HL-60/S4 treated with retinoic acid at 250 ng/mL for 4 days and 3 days (cell line): ENCODE results near the gene ANKRD12.

ENCODE experiments used
- in situ Hi-C: fragments of 300-500 bp; cut with MboI; formaldehyde crosslinking; loops from 2 replicates; pipeline ENCODE4 v1.7.0; 2022; ENCODE audit warnings: low sequenced_read_pairs

Gene ANKRD12

DNA sequence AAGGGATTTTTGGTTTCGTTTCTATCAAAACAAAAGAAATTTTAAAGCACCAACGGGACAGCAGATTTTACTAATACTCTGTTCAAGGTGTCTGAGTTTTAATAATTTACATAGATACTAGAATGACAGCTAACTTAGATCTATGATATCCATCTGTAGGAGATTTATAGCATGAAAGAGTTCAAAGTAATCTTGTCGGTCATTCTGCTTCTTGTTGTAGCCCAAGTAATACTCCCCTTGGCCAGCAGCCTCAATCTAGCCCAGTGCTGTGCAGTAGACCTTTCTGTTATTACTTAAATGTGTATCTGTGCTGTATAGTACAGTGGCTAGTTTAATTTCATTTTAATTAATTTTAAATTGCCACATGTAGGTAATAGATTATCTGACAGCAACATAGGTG, 44.7 kb downstream of the ANKRD12 start:
- in situ Hi-C loops = no loop called here

DNA sequence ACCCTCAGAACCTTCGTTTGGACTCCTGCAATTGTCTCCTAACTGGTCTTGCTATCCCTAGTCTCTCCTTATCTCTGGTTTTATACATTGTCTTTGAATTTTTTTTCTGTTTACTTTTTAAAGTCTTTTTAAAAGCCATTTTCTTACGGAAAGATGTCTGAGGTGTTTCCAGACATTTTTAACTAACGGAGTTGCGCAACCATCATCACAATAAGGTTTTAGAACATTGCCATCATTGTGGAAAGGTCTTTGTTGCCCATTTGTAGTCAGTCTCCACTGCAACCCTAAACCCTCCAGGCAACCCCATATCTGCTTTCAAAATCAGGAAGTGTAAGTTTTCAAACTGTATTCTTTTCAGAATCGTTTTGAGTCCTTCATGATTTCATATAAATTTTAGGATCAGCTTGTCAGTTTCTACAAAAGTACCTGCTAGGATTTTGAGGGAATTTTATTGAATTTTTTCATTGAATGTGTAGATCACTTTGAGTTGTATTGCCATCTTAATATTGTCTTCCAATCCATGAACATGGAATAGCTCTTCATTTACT, 46.3 kb downstream of the ANKRD12 start:
- in situ Hi-C loops = no loop called here

DNA sequence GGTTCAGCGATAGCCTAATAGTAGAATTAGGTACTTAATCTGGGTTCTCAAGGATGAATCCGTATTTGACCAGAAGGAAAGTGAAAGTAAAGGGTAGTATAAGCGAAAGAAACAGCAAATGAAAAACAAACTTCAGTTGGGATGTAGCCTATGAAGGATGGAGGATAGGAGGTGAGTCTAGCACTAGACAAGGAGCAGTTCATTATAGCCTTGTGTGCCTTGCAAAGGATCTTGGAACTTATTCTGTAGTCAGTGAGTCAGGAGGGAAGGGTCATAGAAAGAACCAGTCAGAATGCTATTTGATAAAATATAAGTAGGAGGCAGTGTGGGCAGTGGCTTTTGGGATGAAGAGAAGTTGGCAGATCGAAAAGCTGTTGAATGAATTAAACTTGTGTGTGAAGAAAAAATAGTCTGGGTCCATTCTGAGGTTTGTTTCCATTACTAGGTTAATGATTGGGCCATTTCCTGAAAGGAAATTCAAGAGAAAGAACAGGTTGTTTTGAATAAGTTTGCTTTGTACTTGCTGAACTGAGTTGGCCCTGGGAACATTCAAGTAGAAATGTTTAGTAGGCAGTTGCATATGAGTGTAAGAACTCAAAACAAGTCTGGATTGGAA, 48.5 kb downstream of the ANKRD12 start:
- in situ Hi-C loops = no loop called here

DNA sequence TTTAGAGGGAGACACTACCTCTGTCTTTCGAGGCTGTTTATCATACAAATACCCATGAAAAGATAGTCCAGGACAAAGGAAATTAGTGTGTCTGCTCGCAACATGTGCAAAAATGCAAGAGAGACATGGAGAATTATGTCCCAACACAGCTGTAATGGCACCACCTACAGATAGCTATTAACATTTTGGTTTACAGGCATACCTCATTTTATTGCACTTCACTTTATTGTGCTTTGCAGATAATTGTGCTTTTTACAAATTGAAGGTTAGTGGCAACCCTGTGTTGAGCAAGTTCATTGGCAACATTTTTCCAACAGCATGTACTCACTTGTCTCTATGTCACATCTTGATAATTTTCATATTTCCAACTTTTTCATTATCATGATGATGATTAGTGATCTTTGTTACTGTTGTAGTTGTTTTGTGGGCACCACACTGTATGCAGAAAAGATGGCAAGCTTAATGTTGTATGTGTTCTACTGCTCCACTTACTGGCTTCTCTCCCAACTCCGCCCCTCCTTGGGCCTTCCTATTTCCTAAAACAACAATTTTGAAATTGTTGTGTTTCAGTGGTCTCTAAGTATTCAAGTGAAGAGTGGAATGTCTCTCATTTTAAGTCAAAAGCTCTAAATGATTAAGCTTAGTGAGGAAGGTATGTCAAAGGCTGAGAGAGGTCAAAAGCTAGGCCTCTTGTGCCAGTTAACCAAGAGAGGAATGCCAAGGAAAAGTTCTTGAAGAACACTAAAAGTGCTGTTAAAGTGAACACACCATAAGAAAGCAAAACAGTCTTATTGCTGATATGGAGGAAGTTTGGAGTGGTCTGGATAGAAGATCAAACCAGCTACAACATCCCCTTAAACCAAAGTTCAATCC, 52.0 kb downstream of the ANKRD12 start:
- in situ Hi-C loops = no loop called here

DNA sequence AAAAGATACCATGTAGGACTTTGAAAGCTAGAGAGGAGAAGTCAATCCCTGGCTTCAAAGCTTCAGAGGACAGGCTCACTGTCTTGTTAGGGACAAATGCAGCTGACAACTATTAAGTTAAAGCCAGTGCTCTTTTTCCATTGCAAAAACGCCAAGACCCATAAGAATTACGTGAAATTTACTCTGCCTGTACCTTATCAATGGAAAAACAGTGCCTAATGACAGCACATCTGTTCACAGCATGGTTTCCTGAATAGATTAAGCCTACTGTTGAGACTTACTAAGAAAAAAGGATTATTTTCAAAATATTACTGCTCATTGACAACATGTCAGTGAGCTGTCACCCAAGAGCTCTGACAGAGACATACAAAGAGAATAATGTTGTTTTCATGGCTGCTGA, 52.9 kb downstream of the ANKRD12 start:
- in situ Hi-C loops = no loop called here

DNA sequence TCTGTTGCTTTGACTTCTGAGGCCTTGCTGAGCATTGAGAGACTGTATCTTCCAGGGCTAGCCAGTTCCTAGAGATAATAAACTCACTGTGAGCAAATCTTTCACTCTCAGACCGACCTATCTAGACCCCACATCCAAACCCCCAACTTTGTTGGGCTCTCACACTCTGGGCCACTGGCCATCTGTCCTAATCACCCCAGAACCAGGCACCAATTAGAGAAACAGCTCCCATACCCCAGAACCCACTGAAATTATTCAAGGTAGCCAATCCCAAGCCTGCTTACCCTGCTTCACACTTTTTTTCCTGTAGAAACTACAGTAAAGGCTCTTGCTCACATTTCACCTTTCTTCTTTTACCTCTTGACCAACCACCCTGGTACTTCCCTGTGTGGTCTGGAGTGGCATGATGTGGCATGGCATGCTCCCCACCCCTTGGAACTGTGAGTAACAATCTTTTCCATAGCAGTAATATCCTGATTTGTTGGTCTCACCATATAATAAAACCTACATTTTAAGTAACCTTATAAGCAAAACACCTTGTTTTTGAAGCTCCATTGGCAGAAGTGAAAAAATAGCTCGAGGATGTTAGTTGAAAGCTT, 55.2 kb downstream of the ANKRD12 start:
- in situ Hi-C loops = no loop called here

DNA sequence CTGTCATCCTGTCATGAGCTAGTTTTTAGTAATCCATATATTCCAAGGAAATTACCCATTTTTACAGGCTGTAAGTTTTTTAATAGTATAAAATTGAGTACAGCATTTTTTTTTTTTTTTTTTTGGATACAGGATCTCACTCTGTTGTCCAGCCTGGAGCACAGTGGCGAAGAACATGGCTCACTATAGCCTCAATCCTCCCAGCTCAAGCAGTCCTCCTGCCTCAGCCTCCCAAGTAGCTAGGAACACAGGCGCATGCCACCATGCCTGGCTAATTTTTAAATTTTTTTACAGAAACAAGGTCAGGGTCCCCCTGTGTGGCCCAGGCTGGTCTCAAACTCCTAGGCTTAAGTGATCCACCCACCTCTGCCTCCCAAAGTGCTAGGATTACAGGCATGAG, 56.5 kb downstream of the ANKRD12 start:
- in situ Hi-C loops = no loop called here

DNA sequence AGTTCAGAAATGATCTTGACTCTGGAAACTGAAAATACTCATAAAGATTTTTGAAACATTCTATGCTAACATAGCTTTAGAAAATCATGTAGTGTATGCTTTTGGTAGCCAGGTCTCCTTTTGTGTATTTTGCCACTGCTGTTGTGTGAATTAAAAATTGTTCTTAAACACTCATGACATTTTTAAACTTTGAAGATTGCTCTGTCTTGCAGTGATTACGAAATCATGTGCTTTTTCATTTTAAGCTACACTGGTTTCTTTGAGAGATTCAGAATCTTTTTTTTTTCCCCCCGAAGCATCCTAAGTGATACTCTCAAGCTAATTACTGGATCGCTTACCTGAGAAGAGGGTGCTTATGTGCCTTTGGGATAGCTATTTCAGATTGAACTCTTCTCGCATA, 60.0 kb downstream of the ANKRD12 start:
- in situ Hi-C loops = no loop called here

DNA sequence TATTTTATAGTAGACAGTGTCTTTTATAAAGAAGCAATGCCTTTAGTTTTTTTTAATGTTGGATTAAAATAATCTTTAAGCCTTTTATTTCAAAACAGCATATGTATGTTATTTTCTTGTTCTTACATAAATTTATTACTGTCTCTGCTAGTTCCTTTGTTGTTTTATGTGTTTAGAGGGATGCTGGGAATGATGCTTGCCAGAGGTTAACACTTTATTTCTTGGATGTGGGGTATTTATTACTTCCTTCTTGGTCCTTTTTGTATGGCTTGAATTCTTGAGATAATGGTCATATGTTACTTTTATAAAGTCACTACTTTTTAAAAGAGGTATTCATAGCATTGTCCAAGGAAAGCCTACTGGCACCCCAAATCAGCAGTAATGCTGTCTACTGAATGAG, 63.1 kb downstream of the ANKRD12 start:
- in situ Hi-C loops = no loop called here

DNA sequence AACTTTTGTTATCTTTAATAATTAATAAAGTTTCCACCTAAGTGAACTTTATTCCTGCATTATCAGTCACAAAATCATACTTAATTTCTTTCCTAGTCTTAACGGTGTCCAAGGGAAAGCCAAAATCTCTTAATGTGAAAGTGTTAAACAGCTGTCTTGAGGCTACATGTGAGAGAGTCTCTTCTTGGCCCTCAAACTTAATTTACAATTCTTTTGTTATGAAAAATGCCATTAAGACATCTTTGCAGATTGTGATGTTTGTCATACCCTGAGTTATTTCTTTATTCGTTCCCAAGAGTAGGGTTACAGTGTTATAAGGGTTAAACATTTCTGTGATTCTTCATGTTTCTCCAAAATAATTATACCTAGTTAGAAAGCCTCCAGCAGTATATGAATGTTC, 64.6 kb downstream of the ANKRD12 start:
- in situ Hi-C loops = no loop called here

DNA sequence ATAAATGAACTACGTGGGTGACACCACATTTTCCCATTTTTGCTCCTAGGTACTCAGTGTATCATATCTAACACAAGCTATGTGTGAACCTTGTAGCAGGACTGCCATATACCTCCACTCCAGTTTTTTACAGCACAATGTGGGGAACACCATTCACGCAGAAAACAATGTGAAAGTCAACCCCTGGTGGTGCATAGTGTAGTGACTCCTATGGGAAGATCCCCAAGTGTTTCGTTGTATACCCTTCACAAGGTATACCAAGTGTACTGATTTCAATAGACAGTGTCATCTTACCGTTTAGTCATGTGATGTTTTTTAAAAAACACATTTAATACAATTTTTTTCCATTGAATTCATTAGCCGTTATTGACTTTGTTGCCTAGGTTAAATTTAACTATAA, 68.1 kb downstream of the ANKRD12 start:
- in situ Hi-C loops = no loop called here

DNA sequence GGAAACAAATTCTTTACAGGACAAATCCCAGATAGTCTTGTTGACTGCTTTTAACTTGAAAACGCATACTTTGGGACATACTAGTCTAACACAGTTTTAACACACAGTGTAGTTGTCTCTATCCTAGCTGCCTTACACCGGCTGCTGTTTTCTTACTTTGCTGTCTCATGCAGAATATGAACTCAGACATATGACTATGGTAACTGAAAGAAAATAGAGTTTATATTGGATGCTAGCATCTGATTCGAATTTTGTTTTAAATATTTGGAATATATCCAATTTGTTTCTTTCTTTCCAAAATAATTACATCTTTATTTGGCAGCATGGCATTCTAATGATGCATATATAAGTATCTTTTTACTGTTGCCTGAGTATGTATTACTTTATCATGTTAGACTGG, 69.8 kb downstream of the ANKRD12 start:
- in situ Hi-C loops = no loop called here

DNA sequence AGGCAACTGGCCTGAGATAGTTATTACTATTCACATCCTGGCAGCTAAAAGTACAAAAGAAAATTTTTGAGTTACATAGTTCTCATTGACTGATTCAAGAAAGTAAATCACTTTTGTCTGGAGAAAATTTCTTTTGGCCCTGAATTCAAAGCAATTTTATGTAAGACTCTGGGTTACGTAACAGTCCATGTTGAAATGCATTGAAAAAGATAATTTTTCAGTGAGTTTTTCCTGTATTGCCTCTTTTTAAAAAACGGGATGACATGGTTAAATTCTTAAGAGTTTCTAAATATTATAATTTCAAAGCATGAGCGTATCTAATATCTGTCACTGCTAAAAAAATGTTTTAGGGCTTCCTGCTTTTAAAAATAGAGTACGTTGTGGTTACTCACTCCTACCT, 72.7 kb downstream of the ANKRD12 start:
- in situ Hi-C loops = no loop called here

DNA sequence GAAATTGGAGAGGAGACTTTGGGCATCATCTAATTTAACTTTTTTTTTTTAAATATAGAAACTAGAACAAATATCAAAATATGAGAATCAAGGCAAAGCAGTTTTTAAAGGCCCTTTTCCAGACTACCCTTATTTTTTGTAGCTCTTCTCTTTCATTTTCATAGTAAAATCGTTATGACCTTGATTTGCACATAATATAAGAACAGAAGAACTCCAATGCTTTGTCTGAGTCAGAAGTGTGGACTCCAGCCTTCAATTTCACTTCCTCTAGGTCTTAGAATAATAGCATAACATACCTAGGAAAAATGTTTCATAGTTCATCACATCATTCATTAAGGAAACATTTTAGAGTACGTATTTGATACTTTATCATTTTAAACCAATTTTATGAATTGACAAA, 74.4 kb downstream of the ANKRD12 start:
- in situ Hi-C loops = no loop called here

DNA sequence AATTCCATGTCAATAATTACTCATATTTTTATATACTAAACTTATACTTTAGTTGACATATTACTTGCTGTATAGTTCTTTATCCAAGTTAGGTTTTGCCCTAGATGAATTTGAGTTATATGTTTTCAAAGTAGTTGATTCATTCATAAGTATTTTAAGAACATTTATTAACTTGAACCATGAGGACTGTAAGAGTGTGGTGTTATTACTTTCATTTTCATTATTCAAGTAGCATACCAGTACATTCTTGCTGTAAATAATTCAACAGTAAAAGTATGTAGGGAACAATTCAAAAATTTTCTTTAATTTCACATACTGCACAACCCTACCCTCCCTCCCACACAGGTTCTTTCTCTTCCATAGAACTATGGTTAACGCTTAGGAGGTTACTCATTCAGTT, 75.4 kb downstream of the ANKRD12 start:
- in situ Hi-C loops = no loop called here

DNA sequence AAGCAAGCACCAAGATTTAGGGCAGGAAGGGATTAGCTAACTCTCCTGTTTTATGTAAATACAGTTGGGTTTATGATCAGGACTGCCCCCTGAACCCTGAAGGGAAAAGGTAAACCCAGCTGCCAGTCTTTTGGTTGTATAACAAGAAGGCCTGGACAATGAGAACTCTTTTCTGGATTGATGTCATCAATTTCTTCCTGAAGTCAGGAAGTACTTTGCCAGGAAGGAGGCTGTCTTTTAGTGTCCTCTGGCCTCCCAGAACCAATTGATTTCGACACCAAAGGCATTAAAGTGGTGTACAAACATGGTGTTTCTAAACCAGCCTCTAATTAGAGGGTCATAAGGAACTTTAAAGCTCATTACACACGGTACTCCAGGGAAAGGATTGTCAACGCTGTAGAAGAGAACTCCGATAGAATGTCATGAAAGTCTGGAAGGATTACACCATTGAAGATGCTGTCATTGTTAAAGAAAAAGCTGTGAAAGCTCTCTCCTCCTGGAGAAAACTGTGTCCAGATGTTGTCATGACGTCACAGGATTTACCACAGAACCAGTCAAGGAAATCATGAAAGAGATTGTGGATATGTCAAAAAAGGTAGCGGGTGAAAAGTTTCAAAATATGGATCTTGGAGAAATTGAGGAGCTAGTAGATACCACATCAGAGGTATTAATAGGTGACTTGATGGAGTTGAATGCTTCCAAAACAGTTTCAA, 78.8 kb downstream of the ANKRD12 start:
- in situ Hi-C loops = no loop called here

DNA sequence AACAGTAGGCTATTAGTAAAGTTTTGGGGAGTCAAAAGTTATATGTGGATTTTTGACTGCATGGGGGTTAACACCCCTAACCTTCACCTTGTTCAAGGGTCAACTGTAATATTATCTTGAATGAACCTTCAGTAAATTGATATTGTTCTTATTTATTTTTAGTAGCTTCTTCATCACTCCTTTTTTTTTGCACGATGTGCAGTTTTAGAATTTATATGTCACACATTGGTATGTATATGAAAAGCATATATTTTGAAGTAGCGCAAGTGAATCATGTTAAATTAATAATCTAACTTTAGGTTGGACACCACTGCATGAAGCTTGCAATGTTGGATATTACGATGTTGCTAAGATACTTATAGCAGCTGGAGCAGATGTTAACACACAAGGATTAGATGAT, 79.9 kb downstream of the ANKRD12 start:
- in situ Hi-C loops = no loop called here

DNA sequence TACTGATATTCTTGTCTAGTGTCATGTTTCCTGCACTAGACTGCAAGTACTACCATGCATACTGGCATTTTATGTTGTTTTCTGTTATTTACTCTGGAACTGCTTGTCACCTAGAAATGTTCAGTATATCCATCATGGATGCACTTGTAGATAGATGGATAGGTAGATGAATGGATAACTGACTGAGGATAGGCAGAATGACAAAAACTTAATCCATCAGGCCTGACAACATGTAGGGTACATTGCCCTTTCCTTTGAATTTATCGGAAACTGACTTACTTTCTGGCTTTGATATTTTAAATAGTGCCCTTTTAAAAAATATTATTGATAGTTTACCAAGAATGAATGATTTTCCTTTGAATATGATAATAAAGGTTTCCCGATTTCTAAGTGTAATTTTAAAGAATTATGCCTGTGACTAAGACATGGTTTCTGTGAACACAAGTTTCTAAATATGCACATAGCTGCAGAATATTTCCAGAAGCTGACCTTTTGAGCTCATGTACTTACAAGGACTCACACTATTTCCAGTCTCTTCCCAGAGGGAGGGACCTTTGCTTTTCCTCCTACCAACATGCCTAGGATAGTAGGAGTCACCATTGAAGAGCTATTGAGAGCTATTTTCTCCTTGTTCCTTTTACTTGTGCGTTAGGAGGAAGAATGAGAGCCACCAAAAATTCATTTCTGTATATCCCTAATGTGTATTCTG, 81.3 kb downstream of the ANKRD12 start:
- in situ Hi-C loops = no loop called here

DNA sequence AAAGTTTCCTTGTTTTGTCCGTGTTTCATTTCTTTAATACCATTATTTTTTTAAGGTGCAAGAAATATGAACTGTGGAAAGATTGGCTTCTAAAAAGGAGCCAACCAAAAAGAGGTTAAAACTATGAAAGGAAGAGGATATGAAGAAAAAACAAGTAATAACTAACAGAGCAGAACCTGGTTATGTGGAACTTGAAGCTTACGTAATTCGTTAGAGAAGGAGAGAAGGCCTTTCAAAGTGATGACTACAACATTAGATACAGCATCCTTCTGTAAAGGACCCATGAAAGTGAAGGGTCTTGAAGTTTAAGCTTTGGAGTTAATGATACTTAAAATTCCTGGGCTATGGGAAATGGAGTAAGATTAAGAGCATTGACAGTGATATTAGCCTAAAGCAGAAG, 84.5 kb downstream of the ANKRD12 start:
- in situ Hi-C loops = no loop called here

DNA sequence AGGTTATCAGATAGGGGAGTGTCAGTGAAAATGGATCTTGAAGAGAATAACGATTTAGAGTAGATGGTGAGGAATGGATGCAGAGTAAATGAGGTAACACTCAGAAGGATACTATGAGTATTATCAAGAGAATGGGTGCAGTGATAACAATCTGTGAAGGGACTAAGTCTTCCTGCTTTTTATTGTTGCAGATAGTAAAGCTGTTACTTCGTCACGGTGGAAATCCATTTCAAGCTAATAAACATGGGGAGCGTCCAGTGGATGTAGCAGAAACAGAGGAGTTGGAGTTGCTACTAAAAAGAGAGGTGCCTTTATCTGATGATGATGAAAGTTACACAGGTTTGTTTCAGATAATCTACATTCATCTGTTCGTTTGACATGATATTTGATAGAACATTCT, 85.1 kb downstream of the ANKRD12 start:
- in situ Hi-C loops = no loop called here

DNA sequence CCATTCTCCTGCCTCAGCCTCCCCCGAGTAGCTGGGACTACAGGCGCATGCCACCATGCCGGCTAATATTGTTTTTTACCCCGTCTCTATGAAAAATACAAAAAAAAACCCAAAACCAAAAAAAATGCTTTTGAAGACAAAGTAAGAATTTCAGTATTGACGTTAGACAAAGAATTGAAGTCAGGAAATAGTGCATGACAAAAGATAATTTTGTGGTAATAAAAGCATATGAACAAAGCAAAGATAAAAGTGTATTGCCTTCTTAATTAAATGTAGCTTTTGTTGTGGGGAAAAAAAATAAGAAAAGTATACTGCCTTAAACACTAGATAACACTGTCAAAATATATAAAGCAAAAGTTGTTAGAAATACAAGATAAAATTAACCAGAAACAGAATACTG, 86.8 kb downstream of the ANKRD12 start:
- in situ Hi-C loops = no loop called here
